HS-27A (cell line): ENCODE results near the gene OTUD5.
"Not testable (repeated sequence)": the region's sequence is repeated elsewhere in the genome, so short reads cannot be mapped to it uniquely, and the experiment has no call there.

Experiments used
- DNase-seq: peaks from one replicate; pipeline ENCODE4 v3.0.0-alpha.2; 2012; ENCODE audit warnings: low read depth, missing footprints

OTUD5 gene

GRCh38 chrX:48890296-48890925 lies 67.0 kb downstream of the OTUD5 start:
- no peak for DNase-seq

GRCh38 chrX:48886586-48886985 lies 70.8 kb downstream of the OTUD5 start:
- not testable (repeated sequence) for DNase-seq

- no peak for DNase-seq
Measured at GRCh38 chrX:48883729-48884128, 73.7 kb downstream of the OTUD5 start.

DNA sequence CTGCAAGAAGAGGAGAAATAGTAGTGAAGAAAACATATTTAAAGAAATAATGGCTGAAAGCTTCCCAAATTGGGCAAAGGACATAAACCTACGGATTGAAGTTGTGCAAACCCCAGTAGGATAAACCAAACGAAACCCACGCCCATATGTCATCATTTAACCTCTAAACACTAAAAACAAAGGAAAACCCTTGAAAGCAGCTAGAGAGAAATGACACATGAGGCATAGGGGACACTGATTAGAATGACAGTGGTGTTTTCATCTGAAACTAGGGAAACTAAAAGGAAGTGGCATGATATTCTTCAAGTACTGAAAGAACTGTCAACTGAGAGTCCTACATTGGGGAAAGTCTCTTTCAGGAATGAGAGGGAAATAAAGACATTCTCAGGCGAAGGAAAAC lies 80.5 kb downstream of the OTUD5 start:
- DNase-seq, result not testable (repeated sequence)
